GM12872 (cell line): Measurements from ENCODE around the gene PPP1R37.

Experiments
- CTCF ChIP-seq: IDR thresholded peaks from 3 replicates; pipeline ENCODE4 v1.5.1; 2011; ENCODE audit warnings: low read depth, mild to moderate bottlenecking, low read length, moderate library complexity; ENCODE audit not compliant: insufficient read depth

The PPP1R37 gene

GRCh38 chr19:45074744-45075300 is 18.2 kb upstream of the PPP1R37 start:
- TF ChIP-seq CTCF: no peak

GRCh38 chr19:45075301-45076028 is 17.5 kb upstream of the PPP1R37 start:
- TF ChIP-seq CTCF: no peak

GRCh38 chr19:45076029-45076850 is 16.7 kb upstream of the PPP1R37 start, which contains the start of gene ZNF296:
ZNF296 (minus strand) TSS chr19:45076478; CDS start chr19:45076373, 105 bp downstream.
- no peak for TF ChIP-seq CTCF

GRCh38 chr19:45076851-45077730 is 15.9 kb upstream of the PPP1R37 start:
- TF ChIP-seq CTCF: no peak

- no peak for TF ChIP-seq CTCF
Observed at GRCh38 chr19:45078390-45079062, 14.5 kb upstream of the PPP1R37 start.

GRCh38 chr19:45079063-45079910 is 13.7 kb upstream of the PPP1R37 start, which contains the start of gene GEMIN7:
GEMIN7 (plus strand) TSS chr19:45079260; CDS start chr19:45090115, 10,855 bp downstream.
- TF ChIP-seq CTCF: no peak
